Activated naive CD4-positive, alpha-beta T cell (primary cell): Measurements from ENCODE around the gene SLC17A4.

Source experiments
- DNase-seq, 4 experiments: peaks; one replicate each; lab custom pipeline; 2025; lab: John Stamatoyannopoulos, UW

SLC17A4 gene

DNA sequence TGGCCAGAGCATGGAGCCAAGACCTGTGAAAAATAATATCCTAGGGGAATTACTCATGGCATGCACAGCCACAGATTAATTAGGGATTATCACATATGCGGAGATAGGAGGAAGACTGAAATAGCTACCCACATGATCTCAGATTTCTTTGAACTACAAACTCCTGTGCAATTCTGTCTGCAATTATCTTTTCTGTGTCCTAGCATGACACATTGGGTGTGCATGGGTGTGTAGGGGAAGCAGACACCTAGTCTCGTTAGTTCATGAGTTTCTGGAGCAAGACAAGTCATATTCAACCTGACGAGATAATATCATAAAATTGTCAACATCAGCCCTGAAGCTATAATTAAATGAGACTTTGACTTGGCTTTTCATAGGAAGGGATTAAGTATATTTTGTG is 3.6 kb upstream of the SLC17A4 start:
- DNase-seq = no peak

DNA sequence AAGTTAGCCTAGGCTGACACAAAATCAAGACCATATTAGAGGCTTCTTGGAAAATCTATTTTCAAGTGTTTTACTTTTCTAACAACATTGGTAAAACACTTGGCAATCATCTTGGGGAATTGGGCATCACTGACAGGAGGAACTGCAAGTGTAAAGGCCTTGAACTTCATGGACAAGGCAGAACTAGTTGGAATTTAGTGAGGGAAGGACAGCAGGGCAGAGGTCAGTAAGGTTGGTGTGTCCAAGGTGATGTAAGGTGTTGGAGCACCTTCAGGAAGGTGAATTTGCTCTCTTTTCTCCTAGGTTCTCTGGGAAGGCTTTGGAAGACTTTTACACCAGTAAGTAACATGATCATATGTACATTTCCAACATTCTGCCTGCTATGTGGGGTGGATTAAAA is 1.5 kb upstream of the SLC17A4 start:
- DNase-seq = no peak

DNA sequence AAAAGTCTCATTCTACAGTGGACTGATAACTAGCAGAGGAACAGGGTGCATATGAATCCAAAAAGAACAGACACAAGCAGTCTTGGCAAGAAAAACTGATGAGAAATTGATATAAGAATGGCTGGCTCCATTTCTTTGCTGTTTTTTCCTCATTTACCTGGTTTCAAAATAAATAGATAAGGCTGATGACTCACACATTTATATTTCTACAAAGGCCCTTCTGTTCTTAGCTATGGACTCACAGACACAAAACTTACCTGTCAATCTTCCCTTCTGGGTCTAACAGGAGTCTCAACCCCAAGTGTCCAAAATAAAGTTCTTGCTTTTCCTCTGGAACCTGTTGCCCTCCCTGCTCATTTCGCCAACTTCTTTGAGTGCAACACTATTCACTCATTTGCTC is 941 bp downstream of the SLC17A4 start:
- no peak for DNase-seq

DNA sequence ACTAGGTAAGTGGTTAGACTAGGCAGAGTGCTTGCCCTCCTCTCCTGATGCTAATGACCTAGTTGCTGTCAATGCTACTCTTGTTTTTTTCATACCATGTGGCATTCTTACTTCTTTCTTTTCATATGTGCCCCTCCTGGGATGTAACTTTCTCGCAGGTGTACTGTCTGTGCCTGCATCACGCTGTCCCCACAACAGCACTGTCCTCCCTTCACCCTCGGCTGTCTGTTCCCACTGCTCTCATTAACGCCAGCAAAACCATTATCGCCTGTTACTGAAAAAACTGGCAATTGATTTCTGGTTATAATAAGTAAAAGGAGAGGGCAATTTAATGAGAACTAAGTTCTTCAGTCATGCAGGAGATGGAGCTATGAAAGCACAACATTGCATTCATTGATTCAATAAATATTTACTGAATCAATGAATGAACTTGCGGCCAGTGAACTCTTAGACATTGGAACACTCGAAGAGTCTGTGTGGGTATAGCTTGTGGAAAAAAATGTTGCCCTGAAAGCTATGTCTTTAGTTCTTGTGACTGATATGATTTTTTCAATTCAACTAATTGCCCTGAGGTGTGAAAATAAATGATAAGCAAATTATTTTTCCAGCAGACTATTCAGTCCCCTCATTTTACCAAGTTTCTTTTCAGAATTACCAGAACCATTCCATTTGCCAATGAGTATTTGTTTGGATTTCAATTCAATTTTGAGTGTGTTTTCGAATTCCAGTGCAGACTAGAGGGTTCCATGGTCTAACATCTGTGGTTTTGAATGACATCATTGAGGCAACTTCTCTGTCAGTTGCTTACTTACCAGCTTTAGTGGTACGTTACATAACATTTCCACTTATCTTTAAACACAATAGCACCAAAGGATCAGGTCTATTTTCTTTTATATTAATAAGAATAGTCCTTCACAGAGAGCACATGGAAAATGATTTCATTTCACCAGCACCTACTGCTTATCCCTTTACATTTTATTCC is 2.1 kb downstream of the SLC17A4 start:
- DNase-seq = no peak

DNA sequence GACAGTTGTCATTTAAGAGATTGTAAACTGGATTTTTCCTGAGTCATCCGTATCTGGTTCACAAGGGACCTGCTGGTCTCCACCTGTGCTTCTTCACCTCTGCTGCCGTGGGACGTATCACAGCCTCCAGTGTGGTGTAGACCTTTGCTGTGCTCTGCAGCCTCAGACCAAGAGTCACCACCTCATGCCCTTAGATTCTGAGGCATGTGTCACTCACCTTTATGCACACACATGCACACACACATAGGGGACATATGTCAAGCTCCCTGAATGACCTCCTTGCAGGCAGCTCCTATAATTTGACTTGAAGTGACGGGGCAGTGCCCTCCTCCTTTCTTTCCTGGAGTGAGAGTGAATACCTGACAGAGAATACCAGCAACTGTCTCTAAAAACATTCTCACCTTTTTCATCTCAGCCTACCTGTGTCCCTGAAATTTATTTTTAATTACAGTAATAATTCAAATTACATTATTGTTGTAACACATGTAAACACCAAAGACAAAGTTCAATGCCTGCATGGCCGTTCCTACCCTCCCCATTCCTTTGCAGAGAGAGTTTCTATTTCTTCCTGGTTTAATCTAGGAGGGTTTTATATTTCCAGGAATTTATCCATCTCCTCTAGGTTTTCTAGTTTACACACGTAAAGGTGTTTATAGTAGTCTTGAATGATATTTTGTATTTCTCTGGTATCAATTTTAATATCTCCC is 3.5 kb downstream of the SLC17A4 start:
- no peak for DNase-seq

DNA sequence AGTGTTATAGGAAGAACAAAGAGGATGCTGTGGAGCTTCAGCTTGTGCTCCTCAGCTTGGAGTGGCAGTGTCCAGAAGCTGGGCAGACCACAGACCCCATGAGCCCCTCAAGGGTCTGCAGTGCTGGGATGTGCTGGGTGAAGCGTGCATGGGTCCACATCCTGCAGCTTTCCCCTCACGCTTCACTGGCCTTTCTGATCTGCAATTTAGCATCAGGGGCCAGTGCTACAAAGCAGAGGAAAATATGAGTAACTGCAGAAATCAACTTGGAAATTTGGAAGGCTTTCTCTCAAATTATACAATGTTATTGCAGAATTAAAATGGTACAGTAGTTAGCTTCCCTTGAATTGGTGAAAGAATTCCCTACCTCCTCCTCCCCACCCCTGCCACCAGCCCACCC is 10.1 kb downstream of the SLC17A4 start:
- no peak for DNase-seq

DNA sequence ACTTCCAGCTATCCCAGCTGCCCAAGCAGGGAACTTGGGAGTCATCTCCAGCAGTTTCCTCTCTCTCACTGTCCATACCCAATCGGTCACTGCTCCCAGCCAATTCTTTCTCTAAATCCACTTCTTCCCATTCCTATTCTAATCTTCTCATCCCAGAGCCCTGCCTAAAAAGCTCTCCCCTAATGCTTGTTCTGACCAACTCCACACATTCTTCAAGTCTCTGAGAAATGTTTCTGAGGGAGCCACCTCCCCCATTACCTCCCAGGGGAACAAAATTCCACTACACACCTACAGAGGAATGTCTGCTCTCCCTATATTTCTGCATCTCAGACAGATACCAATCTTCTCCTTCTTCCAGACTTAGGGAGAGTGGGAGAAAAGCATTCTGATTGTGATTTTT is 14.0 kb downstream of the SLC17A4 start:
- DNase-seq = no peak

DNA sequence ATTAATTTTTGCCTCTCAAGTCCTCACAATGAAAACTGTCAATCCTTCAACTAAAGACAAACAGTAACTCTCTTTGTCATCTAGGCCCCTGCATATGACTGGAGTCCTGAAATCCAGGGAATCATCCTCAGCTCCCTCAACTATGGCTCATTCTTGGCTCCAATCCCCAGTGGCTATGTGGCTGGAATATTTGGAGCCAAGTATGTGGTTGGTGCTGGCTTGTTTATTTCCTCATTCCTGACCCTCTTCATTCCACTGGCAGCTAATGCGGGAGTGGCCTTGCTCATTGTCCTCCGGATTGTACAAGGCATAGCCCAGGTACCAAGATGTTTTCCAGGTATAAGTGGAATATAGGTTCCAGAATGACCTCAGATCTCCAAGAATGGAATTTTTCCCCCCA is 15.4 kb downstream of the SLC17A4 start:
- DNase-seq = no peak

DNA sequence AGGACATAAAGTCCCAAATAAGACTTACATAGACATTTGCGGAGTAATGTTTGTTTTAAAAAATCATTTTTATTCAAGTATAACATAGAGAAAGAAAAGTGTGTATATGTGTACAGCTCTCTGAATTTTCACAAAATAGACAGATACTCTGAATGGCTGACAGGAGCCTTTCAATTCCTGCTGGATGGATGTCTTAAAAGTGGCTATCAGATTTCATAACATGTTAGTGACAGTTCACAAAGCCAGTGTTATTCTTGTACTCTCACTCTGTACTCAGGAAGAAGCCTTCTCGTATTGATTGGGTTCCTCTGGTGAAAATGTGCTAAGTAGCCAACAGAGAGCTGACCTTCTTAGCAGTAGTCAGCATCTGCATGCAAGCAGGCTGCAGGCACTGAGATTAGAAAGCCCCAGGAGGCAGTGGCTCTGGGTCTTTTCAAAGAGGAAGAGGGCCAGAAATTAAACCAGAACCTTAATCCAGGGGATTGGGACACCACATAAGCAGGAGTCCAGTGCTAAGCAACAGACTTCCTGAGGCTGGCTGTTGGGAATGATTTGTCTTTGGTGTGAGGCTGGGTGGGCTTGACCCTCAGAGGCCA is 19.7 kb downstream of the SLC17A4 start:
- DNase-seq = no peak

DNA sequence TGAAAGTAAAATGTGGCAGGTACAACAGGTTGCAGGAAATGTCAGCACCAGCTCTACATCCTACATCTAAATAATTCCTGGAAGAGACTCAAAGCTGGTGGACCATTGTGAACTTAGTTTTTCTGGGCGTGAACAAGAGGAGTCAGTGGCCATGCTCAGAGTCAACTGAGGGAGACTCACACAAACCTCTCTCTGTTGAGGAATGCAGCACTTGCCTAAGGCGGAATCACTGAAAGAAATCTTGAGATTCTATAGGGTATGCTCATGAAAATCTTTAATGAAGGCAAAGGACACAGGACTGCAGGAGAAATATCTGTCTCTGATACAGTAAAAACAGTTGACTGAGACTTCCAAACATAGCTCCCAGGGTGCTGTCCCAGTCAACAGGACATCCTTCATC is 22.5 kb downstream of the SLC17A4 start:
- no peak for DNase-seq

DNA sequence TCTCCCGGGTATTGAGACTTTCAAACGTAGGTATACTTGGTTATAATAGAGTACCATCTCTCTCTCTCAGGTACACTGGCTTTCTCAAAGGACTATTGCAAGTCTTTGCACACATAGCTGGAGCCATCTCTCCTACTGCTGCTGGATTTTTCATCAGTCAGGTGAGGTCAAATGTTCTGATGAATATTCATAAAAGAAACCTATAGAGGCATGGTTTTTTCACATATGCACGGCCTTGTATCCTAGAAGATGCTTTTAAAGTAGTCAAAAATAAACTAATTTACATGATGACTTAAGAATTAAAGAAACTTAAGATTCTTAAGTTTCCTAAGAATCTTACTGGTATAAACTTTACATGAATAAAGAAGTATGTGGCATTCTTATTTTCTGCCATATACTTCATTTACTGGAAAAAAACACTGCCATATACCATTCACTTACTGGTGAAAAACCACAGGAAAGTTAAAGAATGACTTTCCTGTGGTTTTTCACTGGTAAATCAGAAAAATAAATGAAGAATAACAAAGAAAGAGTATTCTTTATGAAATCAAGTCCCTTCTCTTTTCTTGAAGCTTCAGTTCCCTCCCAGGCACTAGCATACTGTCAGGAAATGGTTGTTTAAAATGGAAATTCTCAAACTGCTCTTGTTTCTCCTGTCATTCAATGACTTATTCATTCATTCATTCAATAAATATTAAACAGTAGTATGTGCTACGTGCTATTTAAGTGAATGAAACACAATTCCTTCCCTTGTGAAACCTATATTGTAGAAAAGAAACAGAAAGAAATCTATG is 23.5 kb downstream of the SLC17A4 start:
- no peak for DNase-seq

DNA sequence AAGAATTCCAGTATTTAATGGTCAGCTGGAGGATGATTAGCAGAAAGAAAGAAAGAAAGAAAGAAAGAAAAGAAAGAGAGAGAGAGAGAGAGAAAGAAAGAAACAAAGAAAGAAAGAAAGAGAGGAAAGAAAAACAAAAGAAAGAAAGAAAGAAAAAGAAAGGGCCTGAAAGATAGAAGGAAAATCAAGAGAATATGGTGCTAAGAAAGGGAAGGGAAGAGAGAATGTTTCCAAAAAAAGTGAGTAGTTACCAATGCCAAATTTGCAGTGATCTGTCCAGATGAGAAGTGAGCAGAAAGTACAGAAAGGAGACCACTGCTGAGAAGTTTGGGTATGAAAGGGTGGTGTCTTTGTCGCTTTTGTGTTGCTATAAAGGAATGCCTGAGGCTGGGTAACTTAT is 26.6 kb downstream of the SLC17A4 start:
- DNase-seq = no peak

DNA sequence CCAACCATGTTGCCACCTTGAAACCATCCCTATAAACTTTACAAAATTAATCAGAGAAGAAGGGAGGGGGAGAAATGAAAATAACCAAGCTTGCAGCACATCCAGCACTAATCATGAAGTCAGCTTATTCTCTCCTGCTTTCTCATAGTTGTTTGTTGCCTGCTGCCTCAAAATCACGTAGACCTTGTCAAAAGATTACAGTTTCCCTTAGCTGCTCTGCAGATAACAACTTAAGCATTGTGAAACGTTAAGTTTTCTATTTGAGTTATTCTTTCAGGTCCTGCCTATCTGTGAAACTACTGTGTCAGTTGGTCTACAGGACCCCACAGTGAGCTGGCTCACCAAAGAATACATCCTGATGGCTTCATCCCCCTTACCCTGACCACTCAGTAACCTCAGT is 32.9 kb downstream of the SLC17A4 start:
- no peak for DNase-seq

DNA sequence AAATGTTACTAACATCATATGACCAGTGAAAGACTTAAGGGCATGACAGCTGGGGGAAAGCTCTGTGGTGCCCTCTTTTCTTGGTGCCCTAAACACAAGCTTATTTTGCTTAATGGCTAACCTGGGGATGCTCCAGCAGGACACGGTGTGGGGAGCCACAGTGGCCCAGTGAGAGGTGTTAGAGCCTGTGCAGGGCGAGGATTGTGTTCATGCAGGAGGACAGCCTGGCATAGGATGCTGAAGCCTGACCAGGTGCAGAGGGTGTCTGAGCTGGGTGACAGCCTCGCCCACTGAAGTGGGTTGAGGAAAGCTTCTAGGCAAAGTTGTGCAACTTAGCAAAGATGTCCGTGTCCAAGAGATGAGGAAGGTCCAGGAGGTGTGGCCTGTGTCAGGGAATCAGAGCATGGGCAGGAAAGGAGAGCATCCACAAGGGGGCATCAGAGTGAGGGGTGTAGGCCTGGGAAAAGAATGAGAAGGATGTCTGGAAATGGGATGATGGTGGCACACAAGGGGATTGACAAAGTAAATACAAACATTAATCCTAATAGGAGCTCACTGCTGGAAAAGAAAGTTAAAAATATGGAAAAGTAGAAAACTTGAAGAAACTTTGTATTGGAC is 33.9 kb downstream of the SLC17A4 start:
- DNase-seq = peak in 1 of 4 experiments; percentile 2

DNA sequence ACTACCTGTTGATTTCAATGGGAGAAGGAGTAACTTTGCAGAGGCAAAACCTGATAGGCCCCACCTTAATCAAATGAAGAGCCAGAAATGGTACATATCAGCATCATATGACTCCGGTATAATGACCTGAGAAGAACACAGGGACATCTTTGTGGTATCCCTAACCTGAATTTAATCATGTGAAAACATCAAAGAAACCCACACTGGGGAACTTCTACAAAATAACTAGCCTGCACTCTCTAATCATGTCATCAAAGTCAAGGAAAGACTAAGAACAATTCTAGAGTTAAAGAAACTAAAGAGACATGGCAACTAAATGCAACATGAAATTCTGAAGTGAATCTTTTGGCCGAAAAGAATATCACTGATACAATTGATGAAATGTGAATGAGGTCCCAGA is 34.9 kb downstream of the SLC17A4 start:
- no peak for DNase-seq

DNA sequence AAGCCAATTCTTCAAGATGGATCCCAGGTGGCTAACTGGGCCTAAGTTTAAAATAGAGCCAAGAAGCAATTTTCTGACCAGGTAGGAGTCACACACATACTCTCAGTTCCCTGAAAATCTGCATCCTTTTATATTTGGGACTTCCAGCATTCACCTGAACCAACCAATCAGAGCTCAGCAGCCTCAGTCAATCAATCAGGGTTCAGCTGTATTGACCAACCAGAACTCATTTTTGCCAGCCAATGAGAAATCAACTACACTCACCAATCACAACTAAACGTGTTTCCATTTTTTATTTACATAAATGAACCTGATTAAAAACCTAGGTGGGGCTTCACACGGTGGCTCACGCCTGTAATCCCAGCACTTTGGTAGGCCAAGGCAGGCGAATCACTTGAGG is 37.5 kb downstream of the SLC17A4 start:
- no peak for DNase-seq

DNA sequence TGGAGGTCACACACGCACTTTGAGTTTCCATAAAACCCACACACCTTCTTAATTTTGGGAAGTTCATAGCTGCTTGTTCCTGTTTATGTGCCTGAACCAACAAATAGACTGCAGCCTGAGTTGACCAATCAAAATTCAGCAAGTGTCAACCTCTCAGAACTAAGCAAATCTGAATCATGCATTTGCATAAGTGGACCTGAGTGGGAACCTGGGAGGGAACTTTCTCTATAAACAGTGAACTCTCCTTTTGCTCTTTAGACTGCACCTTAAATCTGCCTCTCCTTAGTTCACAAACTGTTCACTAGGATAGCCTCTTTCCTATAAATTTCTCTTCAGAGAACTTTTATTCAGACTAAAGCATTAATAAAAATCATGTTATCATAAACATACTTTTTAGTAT is 39.4 kb downstream of the SLC17A4 start:
- DNase-seq = no peak

DNA sequence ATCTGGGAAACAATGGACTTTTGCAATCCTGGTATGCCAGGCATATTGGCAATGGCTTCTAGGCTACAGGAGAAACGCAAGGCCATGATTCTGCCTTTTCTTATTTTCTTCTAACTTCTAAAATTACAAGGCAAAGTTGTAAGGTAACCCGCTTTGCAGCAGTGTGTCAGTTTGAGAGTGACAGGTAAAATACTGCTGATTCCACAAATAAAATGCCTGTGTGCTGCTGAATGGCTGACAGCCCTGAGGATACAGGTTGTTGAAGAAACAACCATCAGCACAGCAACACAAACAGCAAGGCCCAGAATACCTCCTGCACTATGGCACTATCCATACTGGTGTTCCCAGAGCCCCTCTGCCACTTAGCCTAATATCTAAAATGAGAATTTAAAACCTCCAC is 40.2 kb downstream of the SLC17A4 start:
- no peak for DNase-seq

DNA sequence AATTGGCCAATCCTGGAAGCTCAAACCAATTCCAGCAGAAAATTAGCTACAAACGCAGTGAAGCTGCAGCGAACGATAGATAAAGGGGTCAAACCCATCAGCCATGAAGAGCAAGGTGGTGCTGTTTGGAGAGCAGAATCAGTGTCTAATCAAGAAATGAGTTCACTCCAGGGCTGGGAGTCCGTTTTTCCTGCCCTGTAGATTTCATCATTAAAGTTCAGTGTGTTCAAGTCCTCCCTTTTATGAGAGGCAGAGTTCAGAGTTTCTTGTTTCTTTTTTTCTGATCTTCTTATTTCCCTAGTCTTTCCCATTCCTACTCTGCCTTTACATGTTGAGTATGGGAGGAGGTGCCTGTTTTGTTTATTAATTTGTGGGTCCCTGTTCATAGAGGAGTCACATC is 46.9 kb downstream of the SLC17A4 start:
- no peak for DNase-seq

DNA sequence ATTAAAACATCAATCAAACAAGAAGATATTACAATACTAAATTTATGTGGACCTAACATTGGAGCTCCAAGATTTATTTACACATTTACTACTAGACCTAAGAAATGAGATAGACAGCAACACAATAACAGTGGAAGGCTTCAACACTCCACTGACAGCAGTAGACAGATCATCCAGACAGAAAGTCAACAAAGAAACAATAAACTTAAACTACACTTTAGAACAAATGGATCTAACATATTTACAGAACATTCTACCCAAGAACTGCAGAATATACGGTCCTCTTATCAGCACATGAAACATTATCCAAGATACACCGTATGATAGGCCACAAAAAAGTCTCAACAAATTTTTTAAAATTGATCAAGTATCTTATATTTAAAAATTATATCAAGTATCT is 50.3 kb downstream of the SLC17A4 start:
- no peak for DNase-seq

DNA sequence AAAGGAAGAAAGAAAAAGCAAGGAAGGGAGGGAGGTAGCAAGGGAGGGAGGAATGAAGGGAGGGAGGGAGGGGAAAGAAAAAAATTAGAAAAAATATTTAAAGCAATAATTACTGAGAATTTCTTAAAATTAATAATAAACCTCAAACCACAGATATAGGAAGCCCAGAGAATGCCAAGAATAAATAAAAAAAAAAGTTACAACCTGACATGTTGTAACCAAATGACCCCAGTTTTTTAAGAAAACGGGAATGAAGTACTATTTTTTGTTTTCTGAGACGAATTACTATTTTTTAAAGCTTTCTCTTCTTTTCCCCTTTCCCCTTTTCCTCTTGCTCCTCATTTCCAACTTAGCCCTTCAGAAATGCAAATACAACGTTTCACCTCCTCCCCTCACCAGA is 60.7 kb downstream of the SLC17A4 start:
- DNase-seq = no peak

DNA sequence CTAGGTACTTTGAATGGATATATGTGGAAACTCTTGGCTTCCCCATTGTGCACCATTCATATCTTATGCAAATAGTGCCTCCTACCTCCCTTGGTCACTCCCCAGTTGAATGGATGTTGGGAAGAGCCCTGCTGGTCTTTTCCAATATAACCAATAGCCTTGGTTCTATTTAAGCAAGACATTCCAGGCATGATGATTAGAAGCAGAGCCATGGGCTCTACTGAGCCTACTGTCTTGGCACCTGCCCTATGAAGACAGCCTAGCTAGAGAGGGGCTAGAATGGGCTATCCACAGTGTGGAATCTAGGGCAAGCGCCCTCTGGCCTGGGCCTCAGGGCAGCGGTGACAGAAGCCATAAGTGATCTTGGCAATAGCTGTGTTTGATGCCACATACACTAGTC is 61.7 kb downstream of the SLC17A4 start:
- DNase-seq = no peak
